T-helper 17 cell (primary cell): ENCODE results near the gene HES4. TPM values are rescaled to one million over a fixed set of nuclear protein-coding genes. Genes with fewer than 3 reads are reported as not detected.
"Not testable (repeated sequence)": the region's sequence is repeated elsewhere in the genome, so short reads cannot be mapped to it uniquely, and the experiment has no call there.

Source experiments
- ATAC-seq: fragments of 150-1000 bp; cut with Tn5 transposase; 2 replicates; pipeline ENCODE4 v1.10.0; 2021; ENCODE audit warnings: mild to moderate bottlenecking, moderate library complexity
- DNase-seq, 3 donors: peaks; one replicate each; pipeline versions ENCODE4 v3.0.0 to v3.0.0-alpha.2; 2020 to 2021
- H3K9me3 ChIP-seq: one replicate; pipeline ENCODE4 v1.7.0; 2013; ENCODE audit warnings: low read length, mild to moderate bottlenecking; ENCODE audit not compliant: control insufficient read depth, poor library complexity, severe bottlenecking
- H3K27ac Mint-ChIP-seq: one replicate; pipeline ENCODE4 v1.8.0; 2022; ENCODE audit warnings: mild to moderate bottlenecking, moderate library complexity, mixed read lengths
- H3K27me3 Mint-ChIP-seq: one replicate; pipeline ENCODE4 v1.8.0; 2022; ENCODE audit warnings: mixed read lengths
- H3K36me3 Mint-ChIP-seq: one replicate; pipeline ENCODE4 v1.8.0; 2022; ENCODE audit warnings: low read depth, mixed read lengths
- H3K4me1 Mint-ChIP-seq: one replicate; pipeline ENCODE4 v1.8.0; 2022; ENCODE audit warnings: mild to moderate bottlenecking, mixed read lengths
- H3K4me3 Mint-ChIP-seq: one replicate; pipeline ENCODE4 v1.8.0; 2022; ENCODE audit warnings: mild to moderate bottlenecking, moderate library complexity, mixed read lengths
- total RNA-seq, 4 donors: library from RNA in 2 of 4; stranded (reverse) in 2 of 4; gene quantifications; one replicate each; pipeline ENCODE4 v1.2.3 and lab custom pipeline; 2022 to 2026

Gene HES4
- total RNA-seq, 2 donors from 2014 or later: 9.6 to 10.5 TPM

DNA sequence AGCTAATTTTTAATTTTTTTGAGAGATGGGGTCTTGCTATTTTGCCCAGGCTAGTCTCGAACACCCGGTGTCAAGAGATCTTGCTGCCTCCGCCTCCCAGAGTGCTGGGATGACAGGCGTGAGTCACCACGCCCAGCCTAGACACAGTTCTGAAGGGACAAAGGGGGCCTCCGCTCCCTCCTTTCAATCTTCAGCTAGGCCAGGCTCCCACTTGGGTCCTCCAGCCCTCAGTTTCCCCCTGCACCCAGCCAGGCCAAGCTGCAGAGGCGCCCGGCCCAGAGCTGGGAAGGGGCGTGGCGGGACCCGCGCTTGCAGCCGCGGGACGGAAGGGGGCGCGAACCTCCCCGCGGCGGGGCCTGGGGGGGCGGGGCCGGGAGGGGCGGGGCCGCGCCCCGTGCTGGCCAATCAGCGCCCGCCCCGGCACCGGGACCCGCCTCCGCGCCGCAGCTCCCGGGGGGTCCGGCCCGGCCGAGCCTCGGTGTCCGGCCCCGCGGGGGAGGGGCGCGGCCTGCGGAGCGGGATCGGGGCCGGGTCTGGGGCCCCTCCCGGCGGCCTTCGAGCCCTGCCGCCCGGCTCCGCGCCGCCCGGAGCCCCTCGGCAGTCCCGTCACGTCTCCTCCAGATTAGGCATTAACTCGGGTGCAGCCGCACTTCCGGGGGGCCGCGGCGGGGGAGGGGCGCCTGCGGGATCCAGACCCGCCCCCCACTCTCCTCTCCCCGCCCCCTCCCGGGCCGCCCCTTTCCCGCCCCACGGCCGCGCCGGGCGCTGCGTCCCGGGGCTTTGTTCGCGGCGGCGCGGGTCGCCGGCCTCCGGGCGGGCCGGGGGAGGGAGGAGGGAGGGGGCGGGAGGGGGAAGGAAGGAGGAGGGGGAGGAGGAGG lies 19.5 kb upstream of the HES4 start:
- Mint-ChIP-seq H3K27ac (no peak overlapping the region), H3K27me3 (no peaks in the 10 kb centered on the region), H3K36me3 (no peaks in the 10 kb centered on the region), H3K4me3 (peak overlapping the region; percentile 57), H3K4me1 (peaks cover 6% of the 10 kb centered on the region)
- H3K9me3 ChIP-seq: no peaks in the 10 kb centered on the region
- ATAC-seq (peak; percentile 85), DNase-seq (peak; percentile 74 to 81 (median 74))

DNA sequence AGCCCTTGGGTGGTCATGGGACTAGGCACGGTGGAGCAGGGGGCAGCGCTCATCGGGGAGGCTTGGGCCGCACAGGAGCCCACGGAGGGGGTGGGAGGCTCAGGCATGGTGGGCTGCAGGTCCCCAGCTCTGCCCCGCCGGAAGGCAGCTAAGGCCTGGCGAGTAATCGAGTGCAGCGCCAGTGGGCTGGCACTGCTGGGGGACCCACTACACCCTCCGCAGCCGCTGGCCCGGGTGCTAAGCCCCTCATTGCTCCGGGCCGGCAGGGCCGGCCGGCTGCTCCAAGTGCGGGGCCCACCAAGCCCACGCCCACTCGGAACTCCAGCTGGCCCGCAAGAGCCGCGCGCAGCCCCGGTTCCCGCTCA lies 18.4 kb upstream of the HES4 start:
- H3K9me3 ChIP-seq, DNase-seq, H3K27ac Mint-ChIP-seq, H3K4me3 Mint-ChIP-seq, H3K27me3 Mint-ChIP-seq, H3K36me3 Mint-ChIP-seq, ATAC-seq: not testable (repeated sequence)
- H3K4me1 Mint-ChIP-seq: peaks cover 16% of the 10 kb centered on the region

DNA sequence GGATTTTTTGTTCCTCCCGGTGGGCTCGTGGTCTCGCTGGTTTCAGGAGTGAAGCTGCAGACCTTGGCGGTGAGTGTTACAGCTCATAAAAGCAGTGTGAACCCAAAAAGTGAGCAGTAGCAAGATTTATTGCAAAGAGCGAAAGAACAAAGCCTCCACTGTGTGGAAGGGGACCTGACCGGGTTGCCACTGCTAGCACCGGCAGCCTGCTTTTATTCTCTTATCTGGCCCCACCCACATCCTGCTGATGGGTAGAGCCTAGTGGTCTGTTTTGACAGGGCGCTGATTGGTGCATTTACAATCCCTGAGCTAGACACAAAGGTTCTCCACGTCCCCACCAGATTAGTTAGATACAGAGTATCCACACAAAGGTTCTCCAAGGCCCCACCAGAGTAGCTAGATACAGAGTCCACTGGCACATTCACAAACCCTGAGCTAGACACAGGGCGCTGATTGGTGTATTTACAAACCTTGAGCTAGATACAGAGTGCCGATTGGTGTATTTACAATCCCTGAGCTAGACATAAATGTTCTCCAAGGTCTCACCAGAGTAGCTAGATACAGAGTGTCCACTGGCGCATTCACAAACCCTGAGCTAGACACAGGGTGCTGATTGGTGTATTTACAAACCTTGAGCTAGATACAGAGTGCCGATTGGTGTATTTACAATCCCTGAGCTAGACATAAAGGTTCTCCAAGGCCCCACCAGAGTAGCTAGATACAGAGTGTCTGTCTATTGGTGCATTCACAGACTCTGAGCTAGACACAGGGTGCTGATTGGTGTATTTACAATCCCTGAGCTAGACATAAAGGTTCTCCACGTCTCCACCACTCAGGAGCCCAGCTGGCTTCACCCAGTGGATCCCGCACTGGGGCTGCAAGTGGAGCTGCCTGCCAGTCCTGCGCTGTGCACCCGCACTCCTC lies 17.8 kb upstream of the HES4 start:
- H3K4me3 Mint-ChIP-seq, ATAC-seq, H3K36me3 Mint-ChIP-seq, DNase-seq, H3K27me3 Mint-ChIP-seq, H3K27ac Mint-ChIP-seq, H3K9me3 ChIP-seq: not testable (repeated sequence)
- H3K4me1 Mint-ChIP-seq: peaks cover 18% of the 10 kb centered on the region

DNA sequence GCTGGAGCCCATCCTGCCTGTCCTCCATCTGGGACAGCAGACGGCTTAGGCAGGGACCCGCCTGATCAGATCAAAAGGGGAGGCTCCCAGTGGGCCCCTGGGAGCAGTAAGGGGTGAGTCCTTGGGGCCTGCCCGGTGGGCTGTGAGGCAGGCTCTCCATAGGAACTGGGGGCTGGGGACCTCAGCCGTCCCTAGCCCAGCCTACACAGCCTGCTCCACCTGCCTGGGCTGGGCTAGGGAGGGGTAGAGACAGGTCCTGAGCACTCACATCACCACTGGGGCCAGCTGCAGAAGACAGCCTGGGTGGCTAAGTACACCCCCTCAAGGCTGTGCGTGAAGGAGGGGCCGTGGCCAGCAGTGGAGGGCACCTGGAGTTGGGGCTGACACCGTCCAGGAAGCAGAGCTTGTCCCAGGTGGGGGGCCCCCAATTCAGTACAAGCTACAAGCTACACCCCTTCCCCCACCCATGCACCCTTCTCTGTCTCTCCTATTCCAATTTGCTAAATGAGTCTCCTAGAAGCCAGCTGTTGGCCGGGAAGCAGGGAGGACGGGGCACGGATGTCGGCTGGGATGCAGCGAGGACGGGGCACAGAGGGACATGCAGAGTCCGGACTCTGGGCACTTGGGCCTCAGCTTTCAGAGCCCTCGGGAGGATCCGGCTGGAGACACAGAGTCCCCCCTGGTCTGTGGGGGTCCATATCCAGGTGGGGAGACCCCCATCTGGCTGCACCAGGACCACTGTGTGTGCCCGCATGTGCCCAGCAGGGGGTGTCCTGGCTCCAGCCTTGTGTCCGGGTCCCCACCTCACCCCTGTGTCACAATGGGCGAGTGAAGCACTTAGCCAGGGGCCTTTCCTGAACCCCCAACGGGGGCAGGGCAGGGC lies 15.1 kb upstream of the HES4 start:
- no peaks in the 10 kb centered on the region for H3K9me3 ChIP-seq
- peaks cover 6% of the 10 kb centered on the region for H3K36me3 Mint-ChIP-seq
- H3K27ac Mint-ChIP-seq: peak overlapping the region; percentile 98
- no peak for ATAC-seq
- DNase-seq: peak in 1 of 3 donors; percentile 10
- H3K4me1 Mint-ChIP-seq: peaks cover 18% of the 10 kb centered on the region
- peak overlapping the region; percentile 98 for H3K4me3 Mint-ChIP-seq
- H3K27me3 Mint-ChIP-seq: no peaks in the 10 kb centered on the region

DNA sequence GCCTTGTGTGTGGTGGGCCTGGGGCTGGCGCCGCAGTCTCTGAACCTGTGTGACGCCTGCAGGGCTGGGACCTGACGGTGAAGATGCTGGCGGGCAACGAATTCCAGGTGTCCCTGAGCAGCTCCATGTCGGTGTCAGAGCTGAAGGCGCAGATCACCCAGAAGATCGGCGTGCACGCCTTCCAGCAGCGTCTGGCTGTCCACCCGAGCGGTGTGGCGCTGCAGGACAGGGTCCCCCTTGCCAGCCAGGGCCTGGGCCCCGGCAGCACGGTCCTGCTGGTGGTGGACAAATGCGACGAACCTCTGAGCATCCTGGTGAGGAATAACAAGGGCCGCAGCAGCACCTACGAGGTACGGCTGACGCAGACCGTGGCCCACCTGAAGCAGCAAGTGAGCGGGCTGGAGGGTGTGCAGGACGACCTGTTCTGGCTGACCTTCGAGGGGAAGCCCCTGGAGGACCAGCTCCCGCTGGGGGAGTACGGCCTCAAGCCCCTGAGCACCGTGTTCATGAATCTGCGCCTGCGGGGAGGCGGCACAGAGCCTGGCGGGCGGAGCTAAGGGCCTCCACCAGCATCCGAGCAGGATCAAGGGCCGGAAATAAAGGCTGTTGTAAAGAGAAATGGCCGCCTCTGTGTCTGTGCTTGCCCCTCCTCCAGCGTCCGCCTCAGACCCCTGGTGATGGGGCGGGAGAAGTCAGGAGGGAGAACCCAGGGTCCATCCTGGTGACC lies 14.2 kb upstream of the HES4 start:
- peak in 1 of 3 donors; percentile 17 for DNase-seq
- Mint-ChIP-seq H3K4me3 (peak overlapping the region; percentile 98), H3K4me1 (peaks cover 20% of the 10 kb centered on the region), H3K27ac (peak overlapping the region; percentile 98), H3K36me3 (peaks cover 6% of the 10 kb centered on the region), H3K27me3 (peaks cover 1% of the 10 kb centered on the region)
- peak; percentile 29 for ATAC-seq
- no peaks in the 10 kb centered on the region for H3K9me3 ChIP-seq

DNA sequence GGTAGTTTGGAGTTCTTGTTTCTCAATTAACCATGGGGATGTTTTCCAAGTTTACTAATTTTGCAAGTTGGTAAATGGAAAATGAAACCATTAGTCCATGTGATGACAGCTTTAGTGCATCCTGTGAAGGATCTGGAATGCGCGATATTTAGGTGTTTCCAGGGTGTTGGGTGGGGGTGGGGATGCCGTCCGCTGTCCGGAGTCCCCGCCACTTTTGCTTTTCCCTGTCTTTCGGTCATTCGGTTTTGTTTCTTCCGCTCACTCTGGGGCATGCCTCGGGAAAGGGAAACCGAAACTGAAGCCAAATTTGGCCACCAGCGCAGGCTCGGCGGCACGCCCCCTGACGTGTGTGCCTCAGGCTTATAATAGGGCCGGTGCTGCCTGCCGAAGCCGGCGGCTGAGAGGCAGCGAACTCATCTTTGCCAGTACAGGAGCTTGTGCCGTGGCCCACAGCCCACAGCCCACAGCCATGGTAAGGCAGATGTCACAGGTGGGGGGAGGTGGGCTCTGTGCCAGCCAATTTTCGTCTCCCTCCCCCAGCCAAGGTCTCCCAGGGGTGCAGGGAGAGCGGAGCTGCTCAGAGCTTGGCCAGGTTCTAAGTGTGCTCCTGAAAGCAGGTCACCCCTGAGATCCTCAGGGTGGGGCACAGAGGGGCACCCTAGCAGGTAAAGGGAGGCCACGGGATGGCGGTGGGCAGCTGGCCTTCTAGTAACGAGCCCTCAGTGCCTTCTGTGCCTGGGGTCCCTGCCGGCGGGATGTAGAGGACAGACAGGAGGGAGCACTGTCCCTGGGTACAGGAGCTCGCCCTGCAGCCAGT lies 13.4 kb upstream of the HES4 start, which contains the start of gene ISG15:
Gene ISG15, plus strand, starts transcription at position 393 of the 817 bp plus-strand sequence. Its CDS starts 77 bp downstream, at position 470.
- DNase-seq (peak; percentile 79 to 81 (median 80)), ATAC-seq (peak; percentile 96)
- peaks cover 7% of the 10 kb centered on the region for H3K27me3 Mint-ChIP-seq
- H3K4me1 Mint-ChIP-seq: peaks cover 21% of the 10 kb centered on the region
- peak within 1 kb of the TSS; percentile 98 for H3K4me3 Mint-ChIP-seq
- H3K36me3 Mint-ChIP-seq: peaks cover 6% of the 10 kb centered on the region
- H3K9me3 ChIP-seq: no peaks in the 10 kb centered on the region
- peak within 1 kb of the TSS; percentile 98 for H3K27ac Mint-ChIP-seq

DNA sequence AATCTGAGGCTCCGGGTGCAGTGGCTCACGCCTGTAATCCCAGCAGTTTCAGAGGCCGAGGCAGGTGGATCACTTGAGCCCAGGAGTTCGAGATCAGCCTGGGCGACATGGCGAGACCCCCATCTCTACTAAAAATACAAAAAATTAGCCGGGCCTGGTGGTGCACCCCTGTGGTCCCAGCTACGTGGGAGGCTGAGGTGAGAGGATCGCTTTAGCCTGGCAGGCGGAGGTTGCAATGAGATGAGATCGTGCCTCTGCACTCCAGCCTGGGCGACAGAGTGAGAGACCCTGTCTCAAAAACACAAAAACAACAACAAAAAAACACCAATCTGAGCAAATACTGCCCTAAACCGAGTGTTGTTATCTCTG lies 12.8 kb upstream of the HES4 start:
- H3K27me3 Mint-ChIP-seq: peaks cover 12% of the 10 kb centered on the region
- H3K9me3 ChIP-seq, H3K36me3 Mint-ChIP-seq, DNase-seq: not testable (repeated sequence)
- H3K27ac Mint-ChIP-seq: peak overlapping the region; percentile 98
- peak; percentile 4 for ATAC-seq
- H3K4me1 Mint-ChIP-seq: peaks cover 21% of the 10 kb centered on the region
- H3K4me3 Mint-ChIP-seq: peak overlapping the region; percentile 98

DNA sequence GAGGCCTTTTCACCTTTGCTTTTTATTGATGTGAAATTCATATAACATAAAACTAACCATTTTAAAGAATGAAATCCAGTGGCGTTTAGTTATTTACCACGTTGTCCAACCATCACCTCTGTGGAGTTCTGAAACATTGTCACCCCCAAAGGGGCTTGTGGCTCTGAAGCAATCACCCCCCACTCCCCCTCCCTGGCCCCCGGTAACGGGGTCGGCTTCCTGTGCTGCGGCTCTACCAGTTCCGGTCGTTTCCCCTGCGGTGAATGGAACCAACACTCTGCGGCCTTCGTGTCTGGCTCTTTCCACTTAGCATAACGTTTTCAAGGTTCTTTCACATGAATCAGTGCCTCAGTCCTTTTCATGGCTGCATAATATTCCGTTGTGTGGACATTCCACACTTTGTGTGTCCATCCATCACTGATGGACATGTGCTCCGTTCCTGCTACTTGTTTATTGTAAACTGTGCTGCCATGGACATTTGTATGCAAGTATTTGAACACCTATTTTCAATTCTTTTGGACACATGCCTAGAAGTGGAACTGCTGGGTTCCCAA lies 11.6 kb upstream of the HES4 start:
- ATAC-seq: no peak
- DNase-seq: no peak
- peaks cover 19% of the 10 kb centered on the region for H3K27me3 Mint-ChIP-seq
- H3K9me3 ChIP-seq: no peaks in the 10 kb centered on the region
- peaks cover 18% of the 10 kb centered on the region for H3K4me1 Mint-ChIP-seq
- peaks cover 6% of the 10 kb centered on the region for H3K36me3 Mint-ChIP-seq
- no peak overlapping the region for H3K4me3 Mint-ChIP-seq
- H3K27ac Mint-ChIP-seq: no peak overlapping the region

DNA sequence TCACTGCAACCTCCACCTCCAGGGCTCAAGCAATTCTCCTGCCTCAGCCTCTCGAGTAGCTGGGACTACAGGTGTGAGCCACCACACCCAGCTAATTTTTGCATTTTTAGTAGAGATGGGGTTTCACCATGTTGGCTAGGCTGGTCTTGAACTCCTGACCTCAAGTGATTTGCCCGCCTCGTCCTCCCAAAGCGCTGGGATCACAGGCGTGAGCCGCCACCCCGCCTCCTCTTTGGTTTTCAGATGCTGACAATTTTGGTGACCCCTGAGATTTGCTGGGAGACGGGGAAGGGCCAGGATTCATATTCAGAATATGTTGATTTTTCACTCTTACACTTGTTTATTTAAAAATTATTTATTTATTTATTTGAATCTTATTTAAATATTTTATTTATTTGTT lies 10.2 kb upstream of the HES4 start:
- peaks cover 27% of the 10 kb centered on the region for H3K27me3 Mint-ChIP-seq
- H3K36me3 Mint-ChIP-seq, DNase-seq, H3K27ac Mint-ChIP-seq, H3K9me3 ChIP-seq, ATAC-seq, H3K4me3 Mint-ChIP-seq: not testable (repeated sequence)
- peaks cover 20% of the 10 kb centered on the region for H3K4me1 Mint-ChIP-seq

DNA sequence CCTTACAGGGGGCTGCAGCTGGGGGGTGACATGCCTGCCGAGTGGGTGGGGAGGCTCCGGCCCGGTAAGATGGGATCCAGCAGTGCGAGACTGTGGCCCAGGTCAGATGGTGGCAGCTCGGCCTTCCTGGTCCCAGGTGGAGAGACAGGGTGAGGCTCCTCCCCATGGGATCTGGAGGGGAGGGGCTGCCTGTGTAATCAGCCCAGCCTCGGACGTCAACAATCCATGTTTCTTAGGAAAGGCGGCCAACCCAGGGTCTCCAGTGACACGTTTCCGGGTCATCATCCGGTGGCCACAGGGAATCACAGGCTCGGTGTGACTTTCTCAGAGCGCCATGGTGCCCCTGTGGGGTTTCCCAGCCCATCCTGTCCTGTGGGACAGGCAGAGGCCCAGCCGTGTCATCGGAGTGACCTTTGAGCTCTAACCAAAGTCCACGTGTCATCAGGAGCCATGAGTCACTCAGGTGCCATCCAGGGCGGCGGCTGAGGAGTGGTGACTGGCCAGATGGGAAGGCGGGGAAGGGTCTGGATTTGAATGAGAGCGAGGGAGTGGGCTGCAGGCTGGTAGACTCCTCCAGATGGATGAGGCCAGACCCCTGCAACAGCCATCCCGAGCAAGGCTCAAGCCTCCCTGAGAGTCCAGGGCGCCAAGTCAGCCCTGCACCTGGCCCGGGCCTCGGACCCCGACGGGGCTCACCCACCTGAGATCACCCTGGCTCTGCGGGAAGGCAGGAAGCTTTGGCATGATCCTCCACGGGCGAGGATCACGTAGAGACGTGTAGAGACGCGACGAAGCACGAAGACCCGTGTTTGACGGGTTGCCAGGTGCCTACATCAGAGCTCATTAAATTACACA lies 6.6 kb upstream of the HES4 start:
- Mint-ChIP-seq H3K27ac (no peak overlapping the region), H3K36me3 (peaks cover 2% of the 10 kb centered on the region), H3K27me3 (peaks cover 45% of the 10 kb centered on the region), H3K4me1 (peaks cover 12% of the 10 kb centered on the region), H3K4me3 (no peak overlapping the region)
- no peak for ATAC-seq
- H3K9me3 ChIP-seq: no peaks in the 10 kb centered on the region
- no peak for DNase-seq
